Measurements from ENCODE around the gene SLC22A13. TPM values are rescaled to one million over a fixed set of nuclear protein-coding genes. Genes with fewer than 3 reads are reported as not detected.

SLC22A13 gene
- total and polyA plus RNA-seq, 10 of the 15 experiments (the other 5 are each of a cell fraction or from before 2014, with no cell fraction given), result 0.03 to 0.19 (median 0.11) TPM; not detected in 5

DNA sequence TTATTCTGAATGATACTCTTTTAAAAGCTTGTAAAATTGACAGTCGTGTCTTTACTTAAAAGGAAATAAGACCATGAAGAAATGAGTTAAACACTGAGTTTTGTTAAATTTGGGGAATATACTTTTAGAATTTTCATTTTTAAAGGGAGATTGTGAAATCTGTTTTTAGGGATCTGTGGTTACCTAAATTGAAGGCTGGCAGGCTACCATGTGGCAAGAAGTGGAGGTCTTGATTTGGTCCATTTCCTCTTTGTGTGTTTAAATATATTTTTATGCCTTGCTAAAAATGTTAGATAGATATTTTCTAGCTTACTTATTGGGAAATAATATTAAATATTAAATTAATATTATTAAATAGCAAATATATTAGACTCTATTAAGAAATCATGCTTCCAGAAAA is 36.6 kb upstream of the SLC22A13 start:
- ChIA-PET CTCF (interaction anchor here (0.7 kb wide), 1 partner anchor 9 kb away, joined by 3 read pairs; no protein-coding TSS in a partner anchor), SMC1A (ENCODE audit: uncharacterized antibody, unreplicated experiment) (interaction anchor here (1.0 to 1.8 kb wide), 3 partner anchors 18 to 98 kb away, joined by 3 to 4 read pairs (median 3); no protein-coding TSS in a partner anchor), RAD21 (ENCODE audit: unreplicated experiment) (no interaction called here), POLR2A (no interaction called here)
- H3K4me1 ChIP-seq (ENCODE audit: control insufficient read depth, insufficient read depth, low read length), result peaks cover 12% of the 10 kb centered on the region
- no peak overlapping the region for H3K27ac ChIP-seq (ENCODE audit: control insufficient read depth, insufficient read depth)
- H4K20me1 ChIP-seq (ENCODE audit: control insufficient read depth, insufficient read depth), result no peaks in the 10 kb centered on the region
- WGBS (ENCODE audit: insufficient coverage, insufficient replicate concordance, low lambda C conversion rate, missing lambda C conversion rate), result 100% methylated on average over 1 of the region's 1 CpG
- H3K79me2 ChIP-seq (ENCODE audit: control insufficient read depth, insufficient read depth, low read length), result no peaks in the 10 kb centered on the region
- intact Hi-C loops (cut with micrococcal nuclease; ENCODE audit: unreplicated experiment), result no loop called here
- H3K9me3 ChIP-seq (replicated peaks; ENCODE audit: control insufficient read depth, insufficient read depth, low read length), result no peaks in the 10 kb centered on the region; the same call in 2 of the 3 replicates
- no peak for DNase-seq (ENCODE audit: low read depth, low spot score)
- H3K4me2 ChIP-seq (ENCODE audit: control insufficient read depth, insufficient read depth), result no peak overlapping the region
- no peak overlapping the region for H3K9ac ChIP-seq (ENCODE audit: control insufficient read depth, insufficient read depth, low read length)
- in situ Hi-C loops (cut with MboI), result no loop called here
- ATAC-seq, result no peak
- FAIRE-seq, result no peak
- peaks cover 0 to 16% of the 10 kb centered on the region in 2 experiments; a peak in 3 of 4 replicates for H3K36me3 ChIP-seq (ENCODE audit: control insufficient read depth in 2 of 2, insufficient read depth in 2 of 2, low read length in 1 of 2)
- H3K27me3 ChIP-seq (replicated peaks in 1 of 2; ENCODE audit: control insufficient read depth in 2 of 2, insufficient read depth in 2 of 2, low read length in 1 of 2), result no peaks in the 10 kb centered on the region
- BruUV-seq (replicated peaks), result no TSS peak
- H3K4me3 ChIP-seq, result no peak overlapping the region
- TF ChIP-seq, protein P1, sequence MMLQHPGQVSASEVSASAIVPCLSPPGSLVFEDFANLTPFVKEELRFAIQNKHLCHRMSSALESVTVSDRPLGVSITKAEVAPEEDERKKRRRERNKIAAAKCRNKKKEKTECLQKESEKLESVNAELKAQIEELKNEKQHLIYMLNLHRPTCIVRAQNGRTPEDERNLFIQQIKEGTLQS (IDR thresholded peaks at IDR 0.05; ENCODE audit: borderline replicate concordance, extremely low read depth, low read depth, low read length), result no peak
- TF ChIP-seq POLR2AphosphoS2 (IDR thresholded peaks at IDR 0.05; ENCODE audit: low read depth, low read length), result no peak
- TF ChIP-seq POU2F2 (IDR thresholded peaks at IDR 0.05; ENCODE audit: borderline replicate concordance, low read depth, low read length), result no peak
- no peak for TF ChIP-seq SUZ12 (IDR thresholded peaks at IDR 0.05; ENCODE audit: unreplicated experiment)
- TF ChIP-seq, protein P2, sequence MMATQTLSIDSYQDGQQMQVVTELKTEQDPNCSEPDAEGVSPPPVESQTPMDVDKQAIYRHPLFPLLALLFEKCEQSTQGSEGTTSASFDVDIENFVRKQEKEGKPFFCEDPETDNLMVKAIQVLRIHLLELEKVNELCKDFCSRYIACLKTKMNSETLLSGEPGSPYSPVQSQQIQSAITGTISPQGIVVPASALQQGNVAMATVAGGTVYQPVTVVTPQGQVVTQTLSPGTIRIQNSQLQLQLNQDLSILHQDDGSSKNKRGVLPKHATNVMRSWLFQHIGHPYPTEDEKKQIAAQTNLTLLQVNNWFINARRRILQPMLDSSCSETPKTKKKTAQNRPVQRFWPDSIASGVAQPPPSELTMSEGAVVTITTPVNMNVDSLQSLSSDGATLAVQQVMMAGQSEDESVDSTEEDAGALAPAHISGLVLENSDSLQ (IDR thresholded peaks at IDR 0.05), result no peak
- TF ChIP-seq MXI1 (IDR thresholded peaks at IDR 0.05; ENCODE audit: low read depth, low read length), result no peak
- TF ChIP-seq SIX5 (IDR thresholded peaks at IDR 0.05; ENCODE audit: low read depth, low read length, severe bottlenecking), result no peak
- TF ChIP-seq, protein P3, sequence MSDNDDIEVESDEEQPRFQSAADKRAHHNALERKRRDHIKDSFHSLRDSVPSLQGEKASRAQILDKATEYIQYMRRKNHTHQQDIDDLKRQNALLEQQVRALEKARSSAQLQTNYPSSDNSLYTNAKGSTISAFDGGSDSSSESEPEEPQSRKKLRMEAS (IDR thresholded peaks at IDR 0.05; ENCODE audit: low read depth, low read length), result no peak
- no peak overlapping the region for H2AFZ ChIP-seq (ENCODE audit: control insufficient read depth, low read depth, low read length)
